ENCODE results near the gene SPTBN5.

Gene SPTBN5

GRCh38 chr15:41883484-41883825 lies 10.4 kb downstream of the SPTBN5 start:
- DNase-seq (ENCODE audit: low read depth): no peak

- DNase-seq (ENCODE audit: low read depth): no peak
These were observed 11.0 kb downstream of the SPTBN5 start for GRCh38 chr15:41882689-41883483.

- DNase-seq (ENCODE audit: low read depth): no peak
These were observed 11.7 kb downstream of the SPTBN5 start for GRCh38 chr15:41881920-41882688.

- DNase-seq (ENCODE audit: low read depth): no peak
These were observed 12.3 kb downstream of the SPTBN5 start for GRCh38 chr15:41881550-41881919.

GRCh38 chr15:41881086-41881485 lies 12.8 kb downstream of the SPTBN5 start:
- no peak for DNase-seq (ENCODE audit: low read depth)

- DNase-seq (ENCODE audit: low read depth): no peak
These were observed 13.5 kb downstream of the SPTBN5 start for GRCh38 chr15:41880156-41880877.

- DNase-seq (ENCODE audit: low read depth): no peak
These were observed 14.5 kb downstream of the SPTBN5 start for GRCh38 chr15:41879321-41879845.

- no peak for DNase-seq (ENCODE audit: low read depth)
These were observed 15.5 kb downstream of the SPTBN5 start for GRCh38 chr15:41878355-41878699.

GRCh38 chr15:41877631-41878354 lies 16.1 kb downstream of the SPTBN5 start:
- no peak for DNase-seq (ENCODE audit: low read depth)

GRCh38 chr15:41876689-41877088 lies 17.2 kb downstream of the SPTBN5 start:
- DNase-seq (ENCODE audit: low read depth): no peak

- no peak for DNase-seq (ENCODE audit: low read depth)
These were observed 17.8 kb downstream of the SPTBN5 start for GRCh38 chr15:41876007-41876406.

- DNase-seq (ENCODE audit: low read depth): no peak
These were observed 19.1 kb downstream of the SPTBN5 start for GRCh38 chr15:41874736-41875135.

GRCh38 chr15:41873711-41874110 lies 20.1 kb downstream of the SPTBN5 start:
- DNase-seq (ENCODE audit: low read depth): no peak

GRCh38 chr15:41872166-41872747 lies 21.6 kb downstream of the SPTBN5 start:
- DNase-seq (ENCODE audit: low read depth): no peak

GRCh38 chr15:41871175-41871905 lies 22.5 kb downstream of the SPTBN5 start:
- DNase-seq (ENCODE audit: low read depth): no peak

GRCh38 chr15:41870689-41871081 lies 23.2 kb downstream of the SPTBN5 start:
- peak; percentile 1 for DNase-seq (ENCODE audit: low read depth)

- no peak for DNase-seq (ENCODE audit: low read depth)
These were observed 23.8 kb downstream of the SPTBN5 start for GRCh38 chr15:41869770-41870688.

- DNase-seq (ENCODE audit: low read depth): no peak
These were observed 25.5 kb downstream of the SPTBN5 start for GRCh38 chr15:41868321-41868720.

- DNase-seq (ENCODE audit: low read depth): no peak
These were observed 26.8 kb downstream of the SPTBN5 start for GRCh38 chr15:41866872-41867579.
